ENCODE measurements around the gene SFXN5. TPM values are rescaled to one million over a fixed set of nuclear protein-coding genes. Genes with fewer than 3 reads are reported as not detected.

The SFXN5 gene
- total RNA-seq, 2 donors from 2014 or later = 12.8 to 23.2 TPM

DNA sequence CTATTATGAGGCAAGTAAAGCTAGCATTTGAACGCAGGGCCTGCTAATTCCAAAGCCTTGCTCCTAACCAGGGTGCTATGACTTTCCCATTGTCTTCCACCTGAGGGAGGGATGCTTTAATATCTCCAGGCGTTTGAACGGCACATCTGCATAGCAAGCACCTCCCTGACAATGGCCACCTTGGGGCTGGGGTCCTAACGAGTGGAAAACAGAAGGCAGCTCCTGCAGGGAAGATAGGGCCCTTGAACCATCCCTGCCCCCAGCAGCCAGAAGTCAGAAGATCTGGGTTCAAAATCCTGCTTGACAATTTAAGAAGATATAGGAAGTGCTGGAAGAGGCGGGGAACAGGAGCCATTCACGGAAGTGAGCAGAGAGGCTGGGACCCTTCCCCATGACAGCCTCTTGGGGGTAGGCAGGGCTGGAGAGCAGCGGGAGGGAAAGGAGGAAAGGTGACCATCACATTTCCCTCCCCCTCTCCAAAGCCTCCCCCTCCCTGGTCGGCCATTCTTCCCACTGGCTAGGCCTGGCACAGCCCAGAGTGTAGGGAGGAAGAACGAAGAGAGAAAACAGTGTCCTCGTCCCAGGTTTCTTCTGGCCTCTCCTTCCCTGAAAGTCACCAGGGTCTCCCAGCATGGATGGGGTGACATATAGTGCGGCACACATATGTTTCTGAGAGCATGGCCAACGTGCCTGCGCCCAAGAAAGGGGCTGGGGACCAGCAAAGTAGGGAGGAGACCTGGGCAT is 80.6 kb downstream of the SFXN5 start:
- Histone ChIP-seq H3K4me3 (no peak overlapping the region), H3K27ac (no peak overlapping the region), H3K9me3 (no peaks in the 10 kb centered on the region), H3K4me1 (replicated peaks) (no peaks in the 10 kb centered on the region), H3K36me3 (no peaks in the 10 kb centered on the region), H3K27me3 (replicated peaks; ENCODE audit: insufficient read depth) (no peaks in the 10 kb centered on the region)
- TF ChIP-seq POLR2AphosphoS5 (IDR thresholded peaks at IDR 0.05) (no peak), POLR2A (IDR thresholded peaks at IDR 0.05) (no peak), CTCF (IDR thresholded peaks at IDR 0.05) (no peak)
- DNase-seq (ENCODE audit: low spot score) = no peak
- WGBS = 92% methylated on average over 13 of the region's 13 CpGs
- intact Hi-C loops (cut with DNase I) = loop anchor here (5.0 kb wide), 1 partner anchor 171 kb away; no protein-coding TSS in a partner anchor

- H3K4me3 ChIP-seq = no peak overlapping the region
- intact Hi-C loops (cut with DNase I) = loop anchor here (5.0 kb wide), 1 partner anchor 172 kb away; no protein-coding TSS in a partner anchor
- H3K27me3 ChIP-seq (replicated peaks; ENCODE audit: insufficient read depth) = no peaks in the 10 kb centered on the region
- no peak for TF ChIP-seq POLR2AphosphoS5 (IDR thresholded peaks at IDR 0.05)
- no peak for TF ChIP-seq POLR2A (IDR thresholded peaks at IDR 0.05)
- no peak for TF ChIP-seq CTCF (IDR thresholded peaks at IDR 0.05)
- no peaks in the 10 kb centered on the region for H3K4me1 ChIP-seq (replicated peaks)
- no peak for DNase-seq (ENCODE audit: low spot score)
- no peaks in the 10 kb centered on the region for H3K36me3 ChIP-seq
- no peak overlapping the region for H3K27ac ChIP-seq
- WGBS = 83% methylated on average over 26 of the region's 26 CpGs
- no peaks in the 10 kb centered on the region for H3K9me3 ChIP-seq
Observed at GRCh38 chr2:72989770-72990556, 81.5 kb downstream of the SFXN5 start.

GRCh38 chr2:72988726-72989273 is 82.7 kb downstream of the SFXN5 start:
- H3K27me3 ChIP-seq (replicated peaks; ENCODE audit: insufficient read depth) = no peaks in the 10 kb centered on the region
- no peak for TF ChIP-seq CTCF (IDR thresholded peaks at IDR 0.05)
- TF ChIP-seq POLR2A (IDR thresholded peaks at IDR 0.05) = no peak
- TF ChIP-seq POLR2AphosphoS5 (IDR thresholded peaks at IDR 0.05) = no peak
- intact Hi-C loops (cut with DNase I) = no loop called here
- no peak for DNase-seq (ENCODE audit: low spot score)
- H3K27ac ChIP-seq = no peak overlapping the region
- no peaks in the 10 kb centered on the region for H3K4me1 ChIP-seq (replicated peaks)
- WGBS = 91% methylated on average over 9 of the region's 9 CpGs
- no peaks in the 10 kb centered on the region for H3K36me3 ChIP-seq
- H3K9me3 ChIP-seq = no peaks in the 10 kb centered on the region
- H3K4me3 ChIP-seq = no peak overlapping the region

DNA sequence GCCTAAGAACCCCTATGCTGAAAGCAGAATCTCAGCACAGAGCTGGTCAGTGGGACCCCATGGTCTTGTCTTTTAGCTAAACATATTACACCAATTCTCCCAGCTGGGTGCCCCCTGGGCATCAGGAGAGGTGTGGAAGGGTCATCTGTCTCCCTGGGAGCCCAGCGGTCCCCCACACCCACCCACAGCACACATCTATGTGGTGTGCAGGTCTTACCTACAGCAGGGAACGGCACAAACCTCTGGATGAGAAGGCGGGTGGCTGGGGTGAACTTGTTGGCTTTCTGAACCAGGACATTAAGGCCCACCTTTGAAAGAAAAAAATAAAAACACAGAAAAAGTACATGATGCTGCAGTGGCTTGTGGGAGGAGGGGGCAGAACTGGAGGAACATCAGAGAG is 83.5 kb downstream of the SFXN5 start:
- intact Hi-C loops (cut with DNase I) = no loop called here

GRCh38 chr2:72985891-72986683 is 85.4 kb downstream of the SFXN5 start:
- no peak overlapping the region for H3K27ac ChIP-seq
- DNase-seq (ENCODE audit: low spot score) = no peak
- WGBS = 76% methylated on average over 12 of the region's 12 CpGs
- no peaks in the 10 kb centered on the region for H3K4me1 ChIP-seq (replicated peaks)
- no peak overlapping the region for H3K4me3 ChIP-seq
- no peak for TF ChIP-seq CTCF (IDR thresholded peaks at IDR 0.05)
- no peak for TF ChIP-seq POLR2AphosphoS5 (IDR thresholded peaks at IDR 0.05)
- TF ChIP-seq POLR2A (IDR thresholded peaks at IDR 0.05) = no peak
- no peaks in the 10 kb centered on the region for H3K36me3 ChIP-seq
- no peaks in the 10 kb centered on the region for H3K27me3 ChIP-seq (replicated peaks; ENCODE audit: insufficient read depth)
- no peaks in the 10 kb centered on the region for H3K9me3 ChIP-seq
- intact Hi-C loops (cut with DNase I) = no loop called here

More for the DNA sequence above, 83.5 kb downstream of the SFXN5 start:
- no peak overlapping the region for H3K4me3 ChIP-seq
- no peaks in the 10 kb centered on the region for H3K36me3 ChIP-seq
- no peaks in the 10 kb centered on the region for H3K4me1 ChIP-seq (replicated peaks)
- no peak overlapping the region for H3K27ac ChIP-seq
- no peak for TF ChIP-seq POLR2A (IDR thresholded peaks at IDR 0.05)
- DNase-seq (ENCODE audit: low spot score) = no peak
- 97% methylated on average over 3 of the region's 3 CpGs for WGBS
- H3K27me3 ChIP-seq (replicated peaks; ENCODE audit: insufficient read depth) = no peaks in the 10 kb centered on the region
- H3K9me3 ChIP-seq = no peaks in the 10 kb centered on the region

Measured in prostate gland (tissue), 2 donors.